Gastroesophageal sphincter (tissue), 3 donors: ENCODE results near the gene SLC6A1.

Experiments used
- EP300 ChIP-seq: sonication (generic); formaldehyde crosslinking; IDR thresholded peaks from one replicate; pipeline ENCODE4 v1.6.1; 2017; ENCODE audit warnings: antibody characterized with exemption, mild to moderate bottlenecking
- POLR2A ChIP-seq, 2 donors: fragments of 450-650 bp; IDR thresholded peaks; one replicate each; pipeline ENCODE4 v1.6.1; 2017; ENCODE audit warnings: antibody characterized with exemption in 2 of 2, mild to moderate bottlenecking in 2 of 2, moderate library complexity in 1 of 2
- POLR2AphosphoS5 ChIP-seq: sonication (generic); formaldehyde crosslinking; IDR thresholded peaks from one replicate; pipeline ENCODE4 v1.6.1; 2017; ENCODE audit warnings: antibody characterized with exemption
- TF ChIP-seq, protein P1 (sequence below), 4 experiments: fragments of 200-600 bp in 2 of 4; fragments of 450-650 bp in 2 of 4; sonication (generic) in 1 of 4; IDR thresholded peaks; one replicate each; pipeline ENCODE4 v1.5.1; 2017 to 2019; ENCODE audit warnings: antibody characterized with exemption in 4 of 4, mild to moderate bottlenecking in 2 of 4, moderate library complexity in 2 of 4

- TF ChIP-seq POLR2AphosphoS5 (no peak), EP300 (no peak), POLR2A (IDR thresholded peaks at IDR 0.05) (no peak)
- TF ChIP-seq, protein P1, sequence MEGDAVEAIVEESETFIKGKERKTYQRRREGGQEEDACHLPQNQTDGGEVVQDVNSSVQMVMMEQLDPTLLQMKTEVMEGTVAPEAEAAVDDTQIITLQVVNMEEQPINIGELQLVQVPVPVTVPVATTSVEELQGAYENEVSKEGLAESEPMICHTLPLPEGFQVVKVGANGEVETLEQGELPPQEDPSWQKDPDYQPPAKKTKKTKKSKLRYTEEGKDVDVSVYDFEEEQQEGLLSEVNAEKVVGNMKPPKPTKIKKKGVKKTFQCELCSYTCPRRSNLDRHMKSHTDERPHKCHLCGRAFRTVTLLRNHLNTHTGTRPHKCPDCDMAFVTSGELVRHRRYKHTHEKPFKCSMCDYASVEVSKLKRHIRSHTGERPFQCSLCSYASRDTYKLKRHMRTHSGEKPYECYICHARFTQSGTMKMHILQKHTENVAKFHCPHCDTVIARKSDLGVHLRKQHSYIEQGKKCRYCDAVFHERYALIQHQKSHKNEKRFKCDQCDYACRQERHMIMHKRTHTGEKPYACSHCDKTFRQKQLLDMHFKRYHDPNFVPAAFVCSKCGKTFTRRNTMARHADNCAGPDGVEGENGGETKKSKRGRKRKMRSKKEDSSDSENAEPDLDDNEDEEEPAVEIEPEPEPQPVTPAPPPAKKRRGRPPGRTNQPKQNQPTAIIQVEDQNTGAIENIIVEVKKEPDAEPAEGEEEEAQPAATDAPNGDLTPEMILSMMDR (IDR thresholded peaks at IDR 0.05) = no peak
Observed at GRCh38 chr3:11014752-11015151, 22.2 kb downstream of the SLC6A1 start.
